Measurements from ENCODE around the gene ZBTB43.

Gene ZBTB43

GRCh38 chr9:126833020-126833419, 28.2 kb downstream of the ZBTB43 start:
- Mint-ChIP-seq H3K36me3 (peaks cover 13% of the 10 kb centered on the region), H3K27ac (no peak overlapping the region), H3K4me3 (no peak overlapping the region), H3K4me1 (ENCODE audit: low read depth) (peaks cover 36% of the 10 kb centered on the region), H3K27me3 (no peaks in the 10 kb centered on the region), H3K9me3 (ENCODE audit: low read depth) (no peaks in the 10 kb centered on the region)

- Mint-ChIP-seq H3K27me3 (no peaks in the 10 kb centered on the region), H3K36me3 (peaks cover 13% of the 10 kb centered on the region), H3K9me3 (ENCODE audit: low read depth) (no peaks in the 10 kb centered on the region), H3K27ac (no peak overlapping the region), H3K4me1 (ENCODE audit: low read depth) (peaks cover 34% of the 10 kb centered on the region), H3K4me3 (no peak overlapping the region)
These were observed 29.0 kb downstream of the ZBTB43 start for GRCh38 chr9:126833710-126834345.

DNA sequence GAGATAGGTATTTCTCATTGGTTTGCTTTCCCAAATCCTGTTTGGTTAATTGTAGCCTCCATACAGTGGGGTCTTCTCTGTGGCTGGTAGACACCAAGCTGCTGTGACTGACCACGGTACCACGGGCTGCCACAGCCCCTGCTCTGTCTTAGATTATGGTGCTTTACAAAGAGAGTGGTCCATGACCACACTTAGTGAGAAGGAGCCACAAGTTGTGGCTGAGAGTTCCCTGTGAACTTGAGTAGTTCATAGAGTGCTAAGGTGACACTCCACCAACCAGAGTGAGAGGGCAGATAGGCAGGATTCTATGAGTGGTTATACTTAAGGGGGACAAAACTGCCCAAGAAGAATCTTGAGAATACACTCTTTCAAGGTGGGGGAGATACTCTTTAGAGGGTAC, 29.8 kb downstream of the ZBTB43 start:
- Mint-ChIP-seq H3K27me3 (no peaks in the 10 kb centered on the region), H3K27ac (no peak overlapping the region), H3K36me3 (peaks cover 13% of the 10 kb centered on the region), H3K4me1 (ENCODE audit: low read depth) (peaks cover 33% of the 10 kb centered on the region), H3K4me3 (no peak overlapping the region), H3K9me3 (ENCODE audit: low read depth) (no peaks in the 10 kb centered on the region)

- H3K27ac Mint-ChIP-seq = no peak overlapping the region
These were observed 31.4 kb downstream of the ZBTB43 start for GRCh38 chr9:126836216-126836615.

GRCh38 chr9:126838055-126838811, 33.4 kb downstream of the ZBTB43 start:
- Mint-ChIP-seq H3K27me3 (no peaks in the 10 kb centered on the region), H3K36me3 (peaks cover 9% of the 10 kb centered on the region), H3K4me3 (no peak overlapping the region), H3K9me3 (ENCODE audit: low read depth) (no peaks in the 10 kb centered on the region), H3K4me1 (ENCODE audit: low read depth) (peaks cover 25% of the 10 kb centered on the region), H3K27ac (no peak overlapping the region)

More at GRCh38 chr9:126836216-126836615, 31.4 kb downstream of the ZBTB43 start:
- no peak overlapping the region for H3K4me3 Mint-ChIP-seq
- H3K36me3 Mint-ChIP-seq = peaks cover 13% of the 10 kb centered on the region
- H3K27me3 Mint-ChIP-seq = no peaks in the 10 kb centered on the region
- H3K9me3 Mint-ChIP-seq (ENCODE audit: low read depth) = no peaks in the 10 kb centered on the region
- H3K4me1 Mint-ChIP-seq (ENCODE audit: low read depth) = peaks cover 27% of the 10 kb centered on the region

DNA sequence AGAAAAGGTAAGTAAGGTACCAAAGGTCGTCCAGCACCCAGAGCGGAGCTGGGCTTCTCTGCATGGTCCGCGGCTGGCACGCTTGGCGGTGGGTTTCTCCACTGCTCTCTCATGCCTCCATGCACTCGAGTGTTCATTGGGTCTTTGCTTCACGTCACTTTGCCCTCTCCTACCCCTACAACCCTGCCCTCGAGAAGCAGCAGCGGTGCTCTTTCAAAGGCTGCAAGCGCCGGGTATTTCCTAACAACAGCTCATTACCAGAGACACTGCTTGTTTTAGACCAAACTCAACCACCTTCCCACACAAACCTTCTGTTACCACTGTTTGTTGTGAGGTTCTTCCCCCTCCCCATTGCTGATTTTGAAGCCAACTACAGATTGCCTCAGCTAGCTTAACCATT, 34.1 kb downstream of the ZBTB43 start:
- Mint-ChIP-seq H3K27me3 (no peaks in the 10 kb centered on the region), H3K36me3 (peaks cover 6% of the 10 kb centered on the region), H3K9me3 (ENCODE audit: low read depth) (no peaks in the 10 kb centered on the region), H3K4me3 (no peak overlapping the region), H3K27ac (no peak overlapping the region), H3K4me1 (ENCODE audit: low read depth) (peaks cover 23% of the 10 kb centered on the region)

DNA sequence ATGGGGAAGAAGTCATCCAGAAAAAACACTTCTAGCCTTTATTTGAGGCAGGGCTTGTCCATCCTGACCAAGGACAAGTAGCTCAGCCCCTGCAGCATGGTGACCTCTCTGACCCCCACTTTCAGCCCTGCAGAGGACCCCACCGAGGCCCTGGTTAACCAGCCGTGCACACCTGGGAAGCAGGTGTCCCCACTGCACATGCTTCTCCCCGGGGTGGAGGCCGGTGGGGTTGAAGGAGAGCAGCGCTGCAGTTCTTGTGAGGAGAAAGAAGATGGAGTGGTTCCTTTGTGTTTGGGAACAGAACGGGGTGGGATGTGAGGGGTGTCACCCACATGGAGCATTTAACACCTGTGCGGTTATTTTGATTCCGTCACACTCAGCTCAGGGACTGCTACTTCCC, 34.5 kb downstream of the ZBTB43 start:
- peaks cover 6% of the 10 kb centered on the region for H3K36me3 Mint-ChIP-seq
- H3K4me1 Mint-ChIP-seq (ENCODE audit: low read depth) = peaks cover 20% of the 10 kb centered on the region
- no peaks in the 10 kb centered on the region for H3K27me3 Mint-ChIP-seq
- H3K27ac Mint-ChIP-seq = no peak overlapping the region
- no peak overlapping the region for H3K4me3 Mint-ChIP-seq
- no peaks in the 10 kb centered on the region for H3K9me3 Mint-ChIP-seq (ENCODE audit: low read depth)

DNA sequence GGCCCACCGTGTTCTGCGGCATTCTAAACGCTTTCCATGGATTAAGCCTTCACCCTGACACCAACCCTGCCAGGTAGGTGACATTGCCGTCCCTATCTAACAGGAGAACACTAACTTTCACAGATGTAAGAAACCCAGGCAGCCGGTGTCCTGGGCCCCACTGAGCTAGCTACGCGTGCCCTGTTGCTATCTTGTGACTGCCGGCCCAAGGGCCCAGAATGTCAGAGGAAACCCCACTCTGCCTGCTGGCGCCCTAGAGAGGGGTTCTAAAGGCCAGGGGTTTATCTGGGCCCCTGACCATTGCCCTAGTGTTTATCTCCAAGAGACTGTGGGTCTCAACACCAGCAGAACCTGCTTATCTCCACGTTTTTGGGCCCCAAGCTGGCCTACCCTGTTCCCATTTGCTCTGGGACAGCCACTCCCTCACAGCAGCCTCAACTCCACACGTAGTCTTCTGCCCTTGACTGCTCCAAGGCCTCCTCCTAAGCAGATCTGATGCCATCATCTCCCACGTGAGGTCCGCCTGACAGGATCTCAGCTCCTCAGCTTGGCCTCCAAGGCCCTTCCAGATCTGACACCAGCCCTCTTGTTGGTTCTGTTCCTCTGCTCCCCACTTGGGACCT, 37.5 kb downstream of the ZBTB43 start:
- no peaks in the 10 kb centered on the region for H3K9me3 Mint-ChIP-seq (ENCODE audit: low read depth)
- no peak overlapping the region for H3K4me3 Mint-ChIP-seq
- no peaks in the 10 kb centered on the region for H3K36me3 Mint-ChIP-seq
- no peak overlapping the region for H3K27ac Mint-ChIP-seq
- peaks cover 9% of the 10 kb centered on the region for H3K4me1 Mint-ChIP-seq (ENCODE audit: low read depth)
- no peaks in the 10 kb centered on the region for H3K27me3 Mint-ChIP-seq

GRCh38 chr9:126842977-126843799, 38.3 kb downstream of the ZBTB43 start:
- Mint-ChIP-seq H3K27me3 (no peaks in the 10 kb centered on the region), H3K4me3 (no peak overlapping the region), H3K9me3 (ENCODE audit: low read depth) (no peaks in the 10 kb centered on the region), H3K36me3 (no peaks in the 10 kb centered on the region), H3K27ac (no peak overlapping the region), H3K4me1 (ENCODE audit: low read depth) (peaks cover 3% of the 10 kb centered on the region)

GRCh38 chr9:126844085-126844484, 39.2 kb downstream of the ZBTB43 start:
- Mint-ChIP-seq H3K27me3 (no peaks in the 10 kb centered on the region), H3K36me3 (no peaks in the 10 kb centered on the region), H3K4me1 (ENCODE audit: low read depth) (peaks cover 3% of the 10 kb centered on the region), H3K4me3 (no peak overlapping the region), H3K9me3 (ENCODE audit: low read depth) (no peaks in the 10 kb centered on the region), H3K27ac (no peak overlapping the region)

- H3K36me3 Mint-ChIP-seq = no peaks in the 10 kb centered on the region
- H3K4me1 Mint-ChIP-seq (ENCODE audit: low read depth) = no peaks in the 10 kb centered on the region
- no peak overlapping the region for H3K4me3 Mint-ChIP-seq
- peaks cover 2% of the 10 kb centered on the region for H3K27me3 Mint-ChIP-seq
- no peaks in the 10 kb centered on the region for H3K9me3 Mint-ChIP-seq (ENCODE audit: low read depth)
- H3K27ac Mint-ChIP-seq = no peak overlapping the region
These were observed 42.2 kb downstream of the ZBTB43 start for GRCh38 chr9:126847051-126847450.

- no peaks in the 10 kb centered on the region for H3K4me1 Mint-ChIP-seq (ENCODE audit: low read depth)
- H3K4me3 Mint-ChIP-seq = no peak overlapping the region
- H3K27me3 Mint-ChIP-seq = peaks cover 5% of the 10 kb centered on the region
- H3K36me3 Mint-ChIP-seq = no peaks in the 10 kb centered on the region
- H3K9me3 Mint-ChIP-seq (ENCODE audit: low read depth) = no peaks in the 10 kb centered on the region
- no peak overlapping the region for H3K27ac Mint-ChIP-seq
These were observed 44.9 kb downstream of the ZBTB43 start for GRCh38 chr9:126849591-126850225.

DNA sequence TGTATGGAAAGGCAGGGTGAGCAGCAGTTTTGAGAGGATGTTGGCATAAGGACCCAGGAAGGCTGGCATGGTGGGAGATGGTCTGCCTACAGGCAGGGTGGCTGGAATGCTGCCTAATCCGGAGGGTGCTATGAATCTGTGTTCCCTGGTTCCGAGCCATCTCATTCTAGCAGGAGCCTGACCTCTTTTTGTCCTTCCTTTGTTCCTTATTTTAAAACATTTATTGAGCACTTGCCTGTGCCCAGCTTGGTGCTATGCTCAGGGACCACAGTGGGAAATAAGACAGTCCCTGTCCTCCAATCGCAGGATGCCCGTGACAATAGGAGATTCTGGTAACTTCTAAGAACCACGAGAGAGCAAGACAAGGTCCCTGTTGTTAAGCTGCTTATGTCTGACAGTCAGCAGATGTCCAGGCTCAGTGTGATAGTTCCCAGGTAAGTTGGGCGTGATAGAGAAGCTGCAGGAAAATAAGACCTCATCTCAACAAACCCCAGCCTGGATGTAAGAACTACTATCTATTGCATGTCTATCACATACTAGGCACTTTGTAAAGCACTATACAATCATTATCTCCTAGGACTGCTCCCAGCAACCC, 46.5 kb downstream of the ZBTB43 start:
- Mint-ChIP-seq H3K9me3 (ENCODE audit: low read depth) (no peaks in the 10 kb centered on the region), H3K36me3 (no peaks in the 10 kb centered on the region), H3K4me1 (ENCODE audit: low read depth) (no peaks in the 10 kb centered on the region), H3K27ac (no peak overlapping the region), H3K4me3 (no peak overlapping the region), H3K27me3 (peaks cover 7% of the 10 kb centered on the region)

GRCh38 chr9:126852086-126852688, 47.3 kb downstream of the ZBTB43 start:
- Mint-ChIP-seq H3K27ac (no peak overlapping the region), H3K4me3 (no peak overlapping the region), H3K9me3 (ENCODE audit: low read depth) (no peaks in the 10 kb centered on the region), H3K27me3 (peaks cover 7% of the 10 kb centered on the region), H3K4me1 (ENCODE audit: low read depth) (no peaks in the 10 kb centered on the region), H3K36me3 (no peaks in the 10 kb centered on the region)
